Epithelial cell of proximal tubule (primary cell): ENCODE results near the gene PET100. TPM values are rescaled to one million over a fixed set of nuclear protein-coding genes. Genes with fewer than 3 reads are reported as not detected.

ENCODE experiments used
- DNase-seq: peaks from one replicate; pipeline ENCODE4 v3.0.0-alpha.2; 2011; ENCODE audit warnings: low read depth
- H3K4me3 ChIP-seq: 2 replicates; pipeline ENCODE4 v1.5.1; 2011; ENCODE audit warnings: low read depth, mild to moderate bottlenecking, low read length
- CTCF ChIP-seq: conservative IDR thresholded peaks from 2 replicates; pipeline ENCODE4 v1.5.1; 2012; ENCODE audit warnings: low read depth, mild to moderate bottlenecking, low read length
- total RNA-seq: library from RNA; depleted of rRNA; stranded (reverse); fragments of >200 nt; gene quantifications from 2 replicates; pipeline ENCODE4 v1.2.3, GENCODE V29; 2015

The PET100 gene
- total RNA-seq = 33.9 and 62.7 TPM in 2 replicates

- peak; percentile 91 for DNase-seq
- H3K4me3 ChIP-seq = peak within 1 kb of the TSS; percentile 75
- no peak for TF ChIP-seq CTCF
Measured at GRCh38 chr19:7629347-7630054, at the start of gene PET100, which contains the start of gene XAB2. Gene PET100 (plus strand): TSS chr19:7629793. CDS start chr19:7629834, 41 bp downstream. Gene XAB2 (minus strand): TSS chr19:7629545. CDS start chr19:7629527, 18 bp downstream.

GRCh38 chr19:7582446-7582845 is 47.1 kb upstream of the PET100 start:
- no peak for DNase-seq
- no peak overlapping the region for H3K4me3 ChIP-seq
- TF ChIP-seq CTCF = no peak

- DNase-seq = no peak
- no peak overlapping the region for H3K4me3 ChIP-seq
- no peak for TF ChIP-seq CTCF
Measured at GRCh38 chr19:7589822-7590221, 39.8 kb upstream of the PET100 start.

- TF ChIP-seq CTCF = no peak
- DNase-seq = no peak
- H3K4me3 ChIP-seq = no peak overlapping the region
Measured at GRCh38 chr19:7590256-7590655, 39.3 kb upstream of the PET100 start.

GRCh38 chr19:7595466-7596133 is 34.0 kb upstream of the PET100 start, which contains the start of gene CAMSAP3:
Gene CAMSAP3 (plus strand): TSS chr19:7595863. CDS start chr19:7596003, 140 bp downstream.
- TF ChIP-seq CTCF = no peak
- peak within 1 kb of the TSS; percentile 61 for H3K4me3 ChIP-seq
- no peak for DNase-seq

- TF ChIP-seq CTCF = peak; percentile 9
- H3K4me3 ChIP-seq = peak overlapping the region; percentile 61
- no peak for DNase-seq
Measured at GRCh38 chr19:7596211-7596937, 33.2 kb upstream of the PET100 start.
